Epithelial cell of proximal tubule (primary cell): Measurements from ENCODE around the gene CCDC24. TPM values are rescaled to one million over a fixed set of nuclear protein-coding genes. Genes with fewer than 3 reads are reported as not detected.
A peak's percentile ranks its signal among the peaks of the same experiment; 100 is the strongest.

Source experiments
- DNase-seq: peaks from one replicate; pipeline ENCODE4 v3.0.0-alpha.2; 2011; ENCODE audit warnings: low read depth
- H3K4me3 ChIP-seq: 2 replicates; pipeline ENCODE4 v1.5.1; 2011; ENCODE audit warnings: low read depth, mild to moderate bottlenecking, low read length
- CTCF ChIP-seq: conservative IDR thresholded peaks from 2 replicates; pipeline ENCODE4 v1.5.1; 2012; ENCODE audit warnings: low read depth, mild to moderate bottlenecking, low read length
- total RNA-seq: library from RNA; depleted of rRNA; stranded (reverse); fragments of >200 nt; gene quantifications from 2 replicates; pipeline ENCODE4 v1.2.3, GENCODE V29; 2015

Gene CCDC24
- total RNA-seq, 1 donor from 2014 or later: 6.6 TPM

GRCh38 chr1:44010935-44011471 lies 19.6 kb downstream of the CCDC24 start:
- peak; percentile 9 for TF ChIP-seq CTCF
- no peak for DNase-seq
- H3K4me3 ChIP-seq: no peak overlapping the region

GRCh38 chr1:44012404-44012803 lies 21.0 kb downstream of the CCDC24 start:
- no peak for TF ChIP-seq CTCF
- no peak overlapping the region for H3K4me3 ChIP-seq
- DNase-seq: no peak

GRCh38 chr1:44012941-44013609 lies 21.7 kb downstream of the CCDC24 start:
- TF ChIP-seq CTCF: no peak
- no peak overlapping the region for H3K4me3 ChIP-seq
- no peak for DNase-seq

- DNase-seq: no peak
- H3K4me3 ChIP-seq: no peak overlapping the region
- no peak for TF ChIP-seq CTCF
Measured at GRCh38 chr1:44013949-44014348, 22.6 kb downstream of the CCDC24 start.

GRCh38 chr1:44014365-44015104 lies 23.1 kb downstream of the CCDC24 start:
- no peak for DNase-seq
- no peak for TF ChIP-seq CTCF
- no peak overlapping the region for H3K4me3 ChIP-seq

GRCh38 chr1:44015206-44015605 lies 23.8 kb downstream of the CCDC24 start:
- H3K4me3 ChIP-seq: no peak overlapping the region
- DNase-seq: no peak
- TF ChIP-seq CTCF: no peak
